Central memory CD4-positive, alpha-beta T cell (primary cell): ENCODE measurements around the gene RBKS.
"Not testable (repeated sequence)": the region's sequence is repeated elsewhere in the genome, so short reads cannot be mapped to it uniquely, and the experiment has no call there.

Experiments
- DNase-seq: peaks from one replicate; pipeline ENCODE4 v3.0.0; 2022

The RBKS gene

GRCh38 chr2:27756544-27757498 lies 133.4 kb downstream of the RBKS start:
- no peak for DNase-seq

GRCh38 chr2:27756091-27756490 lies 134.1 kb downstream of the RBKS start:
- no peak for DNase-seq

GRCh38 chr2:27754831-27755230 lies 135.4 kb downstream of the RBKS start:
- no peak for DNase-seq

- DNase-seq, result peak; percentile 56
These were observed 136.0 kb downstream of the RBKS start for GRCh38 chr2:27754138-27754588.

GRCh38 chr2:27752551-27753237 lies 137.5 kb downstream of the RBKS start:
- no peak for DNase-seq

GRCh38 chr2:27751377-27751776 lies 138.8 kb downstream of the RBKS start:
- DNase-seq, result no peak

GRCh38 chr2:27748803-27749554 lies 141.2 kb downstream of the RBKS start:
- not testable (repeated sequence) for DNase-seq

GRCh38 chr2:27747827-27748352 lies 142.3 kb downstream of the RBKS start:
- DNase-seq, result no peak

GRCh38 chr2:27746325-27746724 lies 143.9 kb downstream of the RBKS start:
- DNase-seq, result no peak

- DNase-seq, result not testable (repeated sequence)
These were observed 144.7 kb downstream of the RBKS start for GRCh38 chr2:27745494-27745893.

- DNase-seq, result no peak
These were observed 147.6 kb downstream of the RBKS start for GRCh38 chr2:27742571-27742970.

GRCh38 chr2:27741673-27742072 lies 148.5 kb downstream of the RBKS start:
- no peak for DNase-seq

GRCh38 chr2:27739058-27739373 lies 151.2 kb downstream of the RBKS start:
- no peak for DNase-seq

- DNase-seq, result no peak
These were observed 151.7 kb downstream of the RBKS start for GRCh38 chr2:27738349-27739057.

GRCh38 chr2:27737676-27738348 lies 152.4 kb downstream of the RBKS start:
- no peak for DNase-seq

- DNase-seq, result no peak
These were observed 153.3 kb downstream of the RBKS start for GRCh38 chr2:27736890-27737204.

GRCh38 chr2:27736031-27736889 lies 153.9 kb downstream of the RBKS start:
- DNase-seq, result no peak

GRCh38 chr2:27735263-27735904 lies 154.8 kb downstream of the RBKS start:
- DNase-seq, result peak; percentile 13

- DNase-seq, result no peak
These were observed 155.9 kb downstream of the RBKS start for GRCh38 chr2:27734305-27734704.
